Thoracic aorta (tissue), 2 donors: ENCODE measurements around the gene CFAP54. TPM values are rescaled to one million over a fixed set of nuclear protein-coding genes. Genes with fewer than 3 reads are reported as not detected.

ENCODE experiments used
- ATAC-seq: fragments of 150-250 bp; one replicate; pipeline ENCODE4 v1.8.0; 2017; ENCODE audit warnings: low read depth; ENCODE audit not compliant: insufficient number of reproducible peaks, low FRiP score
- DNase-seq: peaks from one replicate; pipeline ENCODE4 v3.0.0-alpha.2; 2020; ENCODE audit warnings: low spot score
- H3K27ac ChIP-seq, 2 donors: fragments of 200-600 bp; sonication (generic); 1 replicate in 1 of 2; 2 replicates in 1 of 2; pipeline ENCODE4 v1.5.1; 2016; ENCODE audit warnings: mild to moderate bottlenecking in 2 of 2, moderate library complexity in 2 of 2
- H3K27me3 ChIP-seq: fragments of 200-600 bp; sonication (generic); replicated peaks from 2 replicates; pipeline ENCODE4 v1.6.0; 2016; ENCODE audit warnings: mild to moderate bottlenecking; ENCODE audit not compliant: insufficient read depth
- H3K36me3 ChIP-seq: fragments of 200-600 bp; sonication (generic); one replicate; pipeline ENCODE4 v1.5.1; 2016
- H3K4me1 ChIP-seq, 2 donors: fragments of 200-600 bp; sonication (generic); 1 replicate in 1 of 2; 2 replicates in 1 of 2; pipeline versions ENCODE4 v1.5.1 to v1.6.0; 2016; ENCODE audit warnings: low read depth in 2 of 2, mild to moderate bottlenecking in 1 of 2; ENCODE audit not compliant: control insufficient read depth in 1 of 2
- H3K4me3 ChIP-seq: fragments of 200-600 bp; sonication (generic); 2 replicates; pipeline ENCODE4 v1.5.1; 2016; ENCODE audit warnings: mild to moderate bottlenecking
- H3K9me3 ChIP-seq: fragments of 200-600 bp; sonication (generic); 2 replicates; pipeline ENCODE4 v1.5.1; 2016
- total RNA-seq, 2 donors: library from RNA; depleted of rRNA; stranded (reverse); fragments of >200 nt; gene quantifications; one replicate each; pipeline versions ENCODE4 v1.1.0 to v1.2.3, GENCODE V29; 2016
- TF ChIP-seq, protein P1 (sequence below): fragments of 200-600 bp; sonication (generic); IDR thresholded peaks from one replicate; pipeline ENCODE4 v1.5.1; 2019; ENCODE audit warnings: antibody characterized with exemption

CFAP54 gene
- total RNA-seq, 2 donors from 2014 or later: 1.1 to 4.2 TPM

DNA sequence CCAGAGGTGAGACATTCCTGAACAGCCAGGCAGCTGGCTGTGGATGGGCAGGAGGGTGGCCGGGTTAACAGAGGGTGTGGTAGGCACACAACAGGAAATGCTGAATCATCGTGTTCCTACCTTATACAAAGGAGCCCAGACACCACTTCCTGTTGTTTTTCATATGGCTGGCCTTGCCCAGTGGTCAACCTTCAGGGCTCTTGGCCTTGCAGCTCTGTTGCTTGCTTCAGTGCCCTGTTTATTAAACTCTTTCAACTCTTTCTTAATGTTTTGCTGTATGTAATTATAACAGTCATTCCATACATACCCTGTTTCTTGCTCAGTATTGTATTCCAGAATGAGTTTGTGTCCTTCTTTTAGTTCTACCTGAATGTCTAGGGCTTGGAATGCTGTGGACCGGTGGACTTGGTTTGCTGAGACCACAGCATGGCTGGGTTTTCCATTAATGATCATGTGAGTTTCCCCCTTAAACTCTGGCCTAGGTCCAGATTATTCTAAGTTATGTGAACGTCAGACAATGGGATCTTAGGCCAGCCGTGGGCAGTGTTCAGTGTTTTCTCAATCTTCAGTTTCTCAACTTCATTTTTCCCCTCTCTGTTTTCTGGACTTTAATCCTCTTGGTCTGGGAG, 11.9 kb downstream of the CFAP54 start:
- peak overlapping the region; percentile 28 to 58 for H3K27ac ChIP-seq

DNA sequence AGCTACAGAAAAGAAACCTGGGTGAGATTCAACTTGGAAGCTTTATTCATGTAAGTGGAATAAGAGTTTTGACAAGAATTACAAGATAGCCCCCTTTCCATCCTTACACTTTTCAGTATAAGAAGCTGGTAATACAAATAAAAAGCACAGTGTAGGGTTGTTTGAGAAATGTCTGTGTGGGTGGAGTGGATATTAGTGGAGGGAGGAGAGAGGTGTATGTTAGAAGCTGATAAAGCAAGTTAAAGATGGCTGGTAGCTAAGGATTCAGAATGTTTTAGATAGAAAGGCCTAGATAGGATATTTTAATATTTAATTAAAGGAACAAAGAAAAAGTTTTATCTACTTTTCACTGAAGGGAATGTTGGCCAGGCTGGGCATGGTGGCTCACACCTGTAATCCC, 12.5 kb downstream of the CFAP54 start:
- no peak overlapping the region for H3K4me3 ChIP-seq

More for the DNA sequence above, 11.9 kb downstream of the CFAP54 start:
- Histone ChIP-seq H3K27me3 (no peaks in the 10 kb centered on the region), H3K4me3 (no peak overlapping the region), H3K9me3 (no peaks in the 10 kb centered on the region), H3K4me1 (peaks cover 10 to 16% of the 10 kb centered on the region in 2 donors), H3K36me3 (no peaks in the 10 kb centered on the region)
- DNase-seq (no peak), ATAC-seq (no peak)
- TF ChIP-seq, protein P1, sequence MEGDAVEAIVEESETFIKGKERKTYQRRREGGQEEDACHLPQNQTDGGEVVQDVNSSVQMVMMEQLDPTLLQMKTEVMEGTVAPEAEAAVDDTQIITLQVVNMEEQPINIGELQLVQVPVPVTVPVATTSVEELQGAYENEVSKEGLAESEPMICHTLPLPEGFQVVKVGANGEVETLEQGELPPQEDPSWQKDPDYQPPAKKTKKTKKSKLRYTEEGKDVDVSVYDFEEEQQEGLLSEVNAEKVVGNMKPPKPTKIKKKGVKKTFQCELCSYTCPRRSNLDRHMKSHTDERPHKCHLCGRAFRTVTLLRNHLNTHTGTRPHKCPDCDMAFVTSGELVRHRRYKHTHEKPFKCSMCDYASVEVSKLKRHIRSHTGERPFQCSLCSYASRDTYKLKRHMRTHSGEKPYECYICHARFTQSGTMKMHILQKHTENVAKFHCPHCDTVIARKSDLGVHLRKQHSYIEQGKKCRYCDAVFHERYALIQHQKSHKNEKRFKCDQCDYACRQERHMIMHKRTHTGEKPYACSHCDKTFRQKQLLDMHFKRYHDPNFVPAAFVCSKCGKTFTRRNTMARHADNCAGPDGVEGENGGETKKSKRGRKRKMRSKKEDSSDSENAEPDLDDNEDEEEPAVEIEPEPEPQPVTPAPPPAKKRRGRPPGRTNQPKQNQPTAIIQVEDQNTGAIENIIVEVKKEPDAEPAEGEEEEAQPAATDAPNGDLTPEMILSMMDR: no peak

DNA sequence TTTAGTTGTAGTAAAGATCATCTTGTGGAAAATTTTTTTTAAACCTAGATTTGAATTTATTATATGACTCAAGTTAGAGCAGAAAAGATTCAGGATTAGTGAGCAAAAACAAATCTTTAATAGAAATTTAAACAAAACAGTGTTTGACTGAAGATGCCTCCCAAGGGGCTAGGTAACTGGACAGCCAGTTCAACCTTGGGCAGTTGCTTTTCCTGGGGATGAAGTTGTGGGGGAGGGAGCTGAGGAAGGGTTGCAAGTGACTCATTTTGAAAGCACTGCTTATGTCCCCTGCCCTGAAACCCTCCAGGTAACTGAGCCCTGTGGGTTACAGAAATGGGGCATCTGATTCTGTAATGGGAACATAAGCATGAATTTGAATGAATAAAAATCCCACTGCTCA, 13.1 kb downstream of the CFAP54 start:
- Histone ChIP-seq H3K27ac (peak overlapping the region in 1 of 2 donors; percentile 58), H3K9me3 (no peaks in the 10 kb centered on the region), H3K27me3 (no peaks in the 10 kb centered on the region), H3K4me1 (peaks cover 10 to 16% of the 10 kb centered on the region in 2 donors), H3K4me3 (no peak overlapping the region), H3K36me3 (no peaks in the 10 kb centered on the region)
- no peak for ATAC-seq
- TF ChIP-seq, protein P1: no peak
- no peak for DNase-seq

More for the DNA sequence above, 12.5 kb downstream of the CFAP54 start:
- DNase-seq (no peak), ATAC-seq (no peak)
- H3K27ac ChIP-seq: peak overlapping the region in 1 of 2 donors; percentile 58
- H3K36me3 ChIP-seq: no peaks in the 10 kb centered on the region
- H3K9me3 ChIP-seq: no peaks in the 10 kb centered on the region
- no peaks in the 10 kb centered on the region for H3K27me3 ChIP-seq
- TF ChIP-seq, protein P1: no peak
- peaks cover 10 to 16% of the 10 kb centered on the region in 2 donors for H3K4me1 ChIP-seq

DNA sequence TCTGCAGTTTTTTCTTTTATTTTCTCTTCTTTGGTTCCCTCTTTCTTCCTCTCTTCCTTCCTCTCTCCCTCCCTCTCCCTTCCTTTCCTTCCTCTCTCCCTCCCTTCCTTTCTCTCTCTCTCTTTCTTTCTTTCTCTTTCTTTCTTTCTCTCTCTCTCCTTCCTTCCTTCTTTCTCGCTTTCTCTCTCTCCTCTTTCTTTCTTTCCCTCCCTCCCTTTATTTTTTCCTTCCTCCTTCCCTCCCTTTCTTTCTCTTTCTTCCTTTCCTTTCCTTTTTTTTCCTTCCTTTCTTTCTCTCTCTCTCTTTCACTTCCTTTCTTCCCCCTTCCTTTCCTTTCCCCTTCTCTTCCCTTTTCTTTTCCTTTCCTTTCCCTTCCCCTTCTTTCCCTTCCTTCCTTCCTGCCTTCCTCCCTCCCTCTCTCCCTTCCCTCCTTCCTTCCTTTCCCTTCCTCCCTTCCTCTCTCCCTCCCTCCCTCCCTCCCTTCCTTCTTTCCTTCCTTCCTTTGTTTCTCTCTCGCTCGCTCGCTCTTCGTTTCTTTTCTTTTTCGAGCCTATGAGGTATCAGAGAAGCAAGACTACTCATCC, 13.7 kb downstream of the CFAP54 start:
- H3K27ac ChIP-seq: no peak overlapping the region
- ATAC-seq: no peak
- TF ChIP-seq, protein P1: no peak
- no peaks in the 10 kb centered on the region for H3K27me3 ChIP-seq
- no peak overlapping the region for H3K4me3 ChIP-seq
- no peaks in the 10 kb centered on the region for H3K9me3 ChIP-seq
- peaks cover 10 to 16% of the 10 kb centered on the region in 2 donors for H3K4me1 ChIP-seq
- no peaks in the 10 kb centered on the region for H3K36me3 ChIP-seq
- DNase-seq: no peak

DNA sequence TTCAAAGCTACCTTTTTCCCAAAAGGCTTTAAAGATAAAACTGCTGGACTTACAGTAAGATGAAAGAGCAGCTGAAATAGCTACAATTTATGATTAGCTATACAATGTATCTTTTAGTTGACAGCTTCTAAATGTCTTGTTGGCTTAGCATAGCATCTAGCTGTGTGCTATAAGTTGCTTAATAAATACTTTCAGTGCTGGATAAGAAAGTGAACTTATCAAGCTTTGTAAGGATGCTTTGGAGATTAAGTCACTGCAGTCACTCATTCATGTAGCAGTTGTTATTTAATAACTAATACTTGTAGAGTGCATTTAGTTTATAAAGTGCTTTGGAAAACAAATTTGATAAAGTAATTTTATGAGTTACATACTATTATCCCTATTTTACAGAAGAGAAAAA, 14.6 kb downstream of the CFAP54 start:
- Histone ChIP-seq H3K9me3 (no peaks in the 10 kb centered on the region), H3K27ac (no peak overlapping the region), H3K36me3 (no peaks in the 10 kb centered on the region), H3K27me3 (no peaks in the 10 kb centered on the region), H3K4me3 (no peak overlapping the region), H3K4me1 (peaks cover 15 to 16% of the 10 kb centered on the region in 2 donors)
- ATAC-seq (no peak), DNase-seq (no peak)
- TF ChIP-seq, protein P1: no peak
